ENCODE measurements around the gene CHORDC1.

The CHORDC1 gene

DNA sequence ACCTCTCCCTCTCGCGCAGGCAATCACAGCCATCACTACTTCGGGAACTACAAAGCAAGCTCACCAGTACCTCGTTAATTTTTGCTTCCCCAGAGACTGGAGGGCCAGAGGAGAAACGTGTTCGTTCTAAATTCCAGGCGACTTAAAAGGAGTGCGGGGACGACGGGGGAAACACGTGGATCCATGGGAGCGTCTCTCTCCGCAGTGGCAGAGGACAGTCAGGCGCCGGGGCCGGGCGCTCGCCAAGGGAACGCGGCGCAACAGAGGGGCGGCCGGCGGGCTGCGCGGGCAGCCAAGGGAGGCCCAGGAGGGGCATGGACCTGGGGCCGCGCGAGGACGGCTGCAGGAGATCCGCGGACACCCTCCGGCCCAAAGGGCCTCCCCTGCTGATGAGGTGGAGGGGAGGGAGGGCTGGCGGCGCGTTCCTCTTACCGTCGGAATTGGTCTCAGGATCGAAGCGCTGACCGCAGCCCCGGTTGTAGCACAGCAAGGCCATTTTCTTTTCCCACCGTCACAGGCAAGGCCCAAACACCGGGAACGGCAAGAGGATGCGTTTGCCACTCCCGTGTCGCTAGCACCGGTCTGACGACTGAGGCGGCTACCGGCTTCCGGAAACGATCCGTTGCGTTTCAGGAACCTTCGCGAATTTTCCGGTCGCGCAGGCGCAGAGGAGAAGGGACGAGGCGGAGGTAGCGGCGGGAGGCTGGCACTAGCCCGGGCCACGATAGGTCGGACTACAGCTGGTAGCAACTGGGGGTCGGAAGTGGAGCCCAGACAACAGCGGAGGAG, at the start of gene CHORDC1:
Gene CHORDC1 (minus strand): TSS at position 591 of the 789 bp plus-strand sequence. CDS start 95 bp downstream, at position 496.
- DNase-seq = peak; percentile 95

DNA sequence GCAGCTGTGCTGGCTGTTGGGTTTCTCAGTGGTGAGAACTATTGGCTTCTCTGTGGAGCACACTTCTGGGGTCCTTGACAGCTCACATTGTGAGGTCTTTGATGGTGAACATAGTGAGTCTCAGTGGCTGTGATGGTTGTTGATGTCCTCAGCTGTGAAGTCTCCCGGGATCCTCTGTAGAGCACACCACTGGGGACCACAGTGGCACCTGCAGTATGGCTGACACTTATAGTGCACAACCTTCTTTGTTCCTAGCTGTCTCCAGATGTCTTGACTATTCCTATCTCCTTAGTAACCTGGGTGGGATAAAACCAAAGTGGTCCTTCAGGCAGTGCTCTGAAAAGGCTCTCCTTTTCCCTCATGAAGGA, 34.3 kb upstream of the CHORDC1 start:
- no peak for DNase-seq

DNA sequence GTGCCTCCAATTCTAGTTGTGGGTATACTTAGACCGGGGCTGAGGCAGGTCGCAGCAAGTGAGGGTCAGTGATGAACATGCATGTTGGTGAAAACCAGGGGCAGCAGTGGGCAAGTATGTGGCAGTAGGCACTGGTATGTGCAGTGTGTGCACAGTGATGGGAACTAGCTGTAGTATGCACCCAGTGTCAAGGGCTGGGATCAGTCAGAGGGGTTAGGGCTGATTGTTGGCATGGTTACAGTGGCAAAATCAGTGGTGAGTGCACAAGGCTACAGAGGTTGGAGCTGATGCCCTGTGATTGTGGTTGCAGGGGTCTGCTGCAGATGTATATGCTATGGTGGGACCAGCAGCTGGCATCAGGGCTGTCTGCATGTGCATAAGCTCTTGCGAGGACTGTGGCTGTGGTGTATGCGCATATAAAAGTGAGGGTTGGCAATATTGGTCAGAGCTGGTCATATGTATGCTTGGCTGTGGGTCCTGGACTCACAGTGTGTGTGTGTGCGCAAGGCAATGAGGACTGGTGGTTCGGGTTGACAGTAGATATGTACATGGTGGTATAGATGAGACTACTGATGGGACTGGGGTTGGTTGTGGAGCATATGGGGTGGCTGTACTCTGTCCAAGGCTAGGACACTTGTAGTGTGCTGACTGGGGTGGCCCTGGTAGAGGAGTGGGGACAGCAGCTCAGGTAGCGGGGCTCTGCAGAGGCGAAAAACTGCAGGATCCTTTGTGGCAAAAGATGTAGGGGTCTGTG, 33.7 kb upstream of the CHORDC1 start:
- no peak for DNase-seq

DNA sequence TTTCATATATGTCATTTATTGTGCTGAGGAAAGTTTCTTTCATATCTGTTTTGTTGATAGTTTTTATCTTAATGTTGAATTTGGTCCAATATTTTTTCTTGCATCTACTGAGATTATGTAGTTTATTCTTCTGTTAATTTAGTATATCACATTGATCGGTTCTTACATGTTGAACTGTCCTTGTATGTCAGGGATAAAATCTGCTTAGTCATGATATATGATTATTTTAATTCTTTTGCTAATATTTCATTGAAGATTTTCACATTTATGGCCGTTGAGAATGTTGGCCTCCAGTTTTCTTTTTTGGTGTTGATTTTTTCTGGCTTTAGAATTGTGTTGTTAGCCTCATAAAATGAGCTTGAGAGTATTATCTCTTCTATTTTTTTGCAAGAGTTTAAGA, 31.2 kb upstream of the CHORDC1 start:
- no peak for DNase-seq

DNA sequence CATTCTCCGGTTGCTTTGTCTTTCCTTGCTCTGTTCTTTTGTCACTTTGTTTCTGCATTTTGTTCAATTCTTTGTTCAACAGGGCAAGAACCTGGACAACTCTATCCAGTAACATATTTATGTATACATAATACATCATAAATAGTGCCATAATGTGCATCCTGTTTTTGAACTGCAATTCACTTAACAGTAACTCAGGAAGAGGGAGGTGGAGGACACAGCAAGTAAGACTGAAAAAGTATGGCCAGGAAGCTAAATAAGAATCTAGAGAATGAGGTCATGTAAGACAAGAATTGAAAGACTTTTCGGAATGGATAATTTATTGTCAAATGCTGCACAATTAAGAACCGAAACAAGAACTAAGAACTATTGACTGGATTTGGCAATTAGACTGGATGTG, 29.2 kb upstream of the CHORDC1 start:
- peak; percentile 75 for DNase-seq

DNA sequence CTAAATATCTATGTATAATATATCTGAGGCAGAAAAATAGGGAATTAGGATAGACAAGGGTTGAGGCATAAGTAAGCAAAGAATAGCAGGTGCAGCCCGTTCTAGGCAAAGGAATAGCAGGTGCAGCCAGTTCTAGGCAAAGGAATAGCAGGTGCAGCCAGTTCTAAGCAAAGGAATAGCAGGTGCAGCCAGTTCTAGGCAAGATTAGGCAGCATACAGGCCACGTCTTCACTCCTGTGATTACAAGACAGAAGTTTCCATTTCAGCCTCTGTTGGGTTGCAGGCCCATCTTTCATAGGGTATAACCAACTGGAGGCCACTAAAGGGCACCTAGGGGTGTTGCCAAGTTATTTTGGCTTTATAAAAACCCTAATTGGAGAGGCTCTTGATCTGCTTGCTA, 28.8 kb upstream of the CHORDC1 start:
- peak; percentile 98 for DNase-seq

DNA sequence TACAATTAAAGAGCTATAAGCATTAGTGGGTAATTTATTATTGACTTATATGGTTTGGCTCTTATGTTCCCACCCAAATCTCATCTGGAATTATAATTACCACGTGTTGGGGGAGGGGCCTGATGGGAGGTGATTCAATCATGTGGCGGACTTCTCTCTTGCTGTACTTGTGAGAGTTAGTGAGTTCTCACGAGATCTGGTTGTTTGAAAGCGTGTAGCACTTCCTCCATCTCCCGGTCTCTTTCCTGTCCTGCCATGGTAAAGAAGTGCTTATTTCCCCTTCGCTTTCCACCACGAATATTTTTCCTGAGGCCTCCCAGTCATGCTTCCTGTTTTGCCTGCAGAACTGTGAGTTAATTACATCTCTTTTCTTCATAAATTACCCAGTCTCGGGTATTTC, 28.1 kb upstream of the CHORDC1 start:
- peak; percentile 75 for DNase-seq

DNA sequence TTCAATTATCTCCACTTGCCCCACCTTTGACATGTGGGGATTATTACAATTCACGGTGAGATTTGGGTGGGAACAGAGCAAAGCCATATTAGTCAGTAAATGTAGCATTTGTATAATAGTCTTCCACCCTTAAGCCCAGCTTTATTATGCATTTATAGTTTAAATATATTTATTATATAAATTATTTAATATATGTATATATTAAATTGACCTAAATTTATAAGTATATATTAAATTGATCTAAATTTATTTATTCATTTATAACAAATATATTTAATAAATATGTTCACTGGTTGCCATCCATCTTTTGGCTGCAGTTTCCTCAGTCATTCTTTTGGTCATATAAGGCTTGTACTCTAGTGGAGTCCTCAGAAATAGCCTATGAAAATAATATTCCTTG, 23.6 kb upstream of the CHORDC1 start:
- no peak for DNase-seq

DNA sequence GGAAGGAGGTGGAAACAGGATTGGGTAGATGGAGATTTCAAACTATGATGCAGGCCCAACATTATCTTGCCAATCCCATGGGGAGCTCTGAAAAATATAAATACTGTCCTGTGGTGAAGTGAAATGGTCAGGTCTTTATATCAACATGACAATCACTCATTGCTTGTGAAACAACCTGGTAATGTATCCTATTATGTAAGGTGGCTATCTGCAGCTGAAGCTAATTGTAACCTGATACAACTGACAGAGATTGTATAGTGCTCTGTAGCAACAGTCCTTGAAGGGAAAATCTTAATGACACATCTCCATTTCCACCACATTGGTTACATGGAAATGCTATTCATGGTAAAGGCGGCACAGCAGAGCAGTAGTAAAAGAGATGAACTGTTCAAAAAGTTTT, 20.7 kb upstream of the CHORDC1 start:
- peak; percentile 73 for DNase-seq

DNA sequence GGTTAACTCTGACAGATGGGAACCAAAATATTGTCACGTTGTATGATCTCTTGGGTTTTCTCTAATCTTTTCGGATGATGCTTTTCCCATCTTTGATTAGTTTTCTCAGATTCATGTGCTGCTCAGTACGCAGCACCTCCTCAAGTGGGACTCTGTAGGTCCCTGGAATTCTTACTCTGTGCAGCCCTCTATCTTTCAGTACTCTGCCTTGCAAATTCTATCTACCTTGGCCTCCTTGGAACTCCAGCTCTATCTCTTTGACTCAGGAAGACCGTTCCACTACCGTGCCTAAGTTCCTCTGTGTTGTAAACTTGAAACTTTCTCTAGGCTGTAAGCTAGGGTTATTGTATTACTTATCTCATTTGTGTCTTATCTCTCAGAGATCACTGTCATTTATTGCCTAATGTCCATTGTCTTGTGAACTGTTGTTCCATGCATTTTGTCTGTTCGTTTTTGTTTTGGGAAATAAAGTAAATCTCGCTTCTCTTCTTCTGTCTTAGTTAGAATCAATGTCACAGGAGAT, 20.1 kb upstream of the CHORDC1 start:
- no peak for DNase-seq

DNA sequence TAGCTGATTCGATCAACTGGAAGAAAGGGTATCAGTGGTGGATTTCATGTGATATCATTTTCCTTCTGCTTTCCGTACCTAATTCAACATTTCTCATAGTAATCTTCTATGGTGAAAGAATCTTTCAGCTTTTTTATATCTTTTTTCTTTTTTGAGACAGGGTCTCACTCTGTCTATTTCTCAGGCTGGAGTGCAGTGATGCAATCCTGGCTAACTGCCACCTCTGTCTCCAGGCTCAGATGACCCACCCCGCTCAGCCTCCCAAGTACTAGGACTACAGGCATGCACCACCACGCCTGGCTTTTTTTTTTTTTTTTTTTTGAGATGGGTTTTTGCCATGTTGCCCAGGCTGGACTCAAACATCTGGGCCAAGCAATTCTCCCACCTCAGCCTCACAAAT, 18.6 kb upstream of the CHORDC1 start:
- peak; percentile 82 for DNase-seq

DNA sequence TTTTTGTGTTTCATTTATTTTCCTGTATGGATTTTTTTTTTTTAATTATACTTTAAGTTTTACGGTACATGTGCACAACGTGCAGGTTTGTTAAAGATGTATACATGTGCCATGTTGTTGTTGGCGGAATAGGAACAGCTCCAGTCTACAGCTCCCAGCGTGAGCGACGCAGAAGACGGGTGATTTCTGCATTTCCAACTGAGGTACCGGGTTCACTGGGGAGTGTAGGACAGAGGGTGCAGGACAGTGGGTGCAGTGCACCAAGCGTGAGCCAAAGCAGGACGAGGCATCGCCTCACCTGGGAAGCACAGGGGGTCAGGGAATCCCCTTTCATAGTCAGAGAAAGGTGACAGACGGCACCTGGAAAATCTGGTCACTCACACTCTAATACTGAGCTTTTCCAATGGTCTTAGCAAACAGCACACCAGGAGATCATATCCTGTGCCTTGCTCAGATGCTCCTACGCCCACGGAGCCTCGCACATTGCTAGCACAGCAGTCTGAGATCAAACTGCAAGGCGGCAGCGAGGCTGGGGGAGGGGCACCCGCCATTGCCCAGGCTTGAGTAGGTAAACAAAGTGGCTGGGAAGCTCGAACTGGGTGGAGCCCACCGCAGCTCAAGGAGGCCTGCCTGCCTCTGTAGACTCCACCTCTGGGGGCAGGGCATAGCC, 17.3 kb upstream of the CHORDC1 start:
- peak; percentile 69 for DNase-seq

DNA sequence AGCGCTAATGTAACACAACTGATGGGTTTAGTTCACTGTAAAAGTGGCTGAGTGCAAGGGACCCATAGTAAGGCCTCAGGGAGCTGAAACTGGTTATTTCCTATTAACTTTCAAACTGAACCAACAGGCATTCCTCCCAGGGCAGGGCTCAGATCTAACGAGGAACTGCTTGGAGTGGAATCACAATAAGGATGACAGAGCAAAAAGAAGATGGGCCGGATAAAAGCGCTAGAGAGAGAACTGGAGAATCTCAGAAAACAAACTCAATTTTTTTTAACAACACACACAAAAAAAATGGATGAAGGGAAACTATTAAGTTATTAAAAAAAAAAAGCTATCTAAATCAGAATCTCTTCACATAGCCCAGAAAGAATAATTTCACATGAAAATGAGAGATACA, 14.2 kb upstream of the CHORDC1 start:
- no peak for DNase-seq

DNA sequence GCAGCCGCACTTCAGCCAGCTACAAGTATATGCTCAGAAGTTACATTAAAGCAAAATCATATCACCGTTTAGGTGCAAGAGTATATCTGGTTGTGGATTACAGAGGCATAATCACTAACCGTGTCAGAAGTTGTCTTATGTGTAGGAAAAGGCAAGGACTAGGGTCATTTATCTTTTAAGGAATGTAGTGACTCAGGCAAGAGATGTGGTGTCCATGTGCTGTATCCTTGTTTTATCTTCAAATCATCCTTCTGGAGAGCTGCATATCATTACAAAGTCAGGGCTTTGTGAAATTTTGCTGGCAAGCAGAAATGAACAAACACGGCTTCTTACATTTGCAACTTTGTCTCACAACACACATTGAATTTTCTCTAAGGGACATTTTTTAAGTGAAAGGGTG, 12.7 kb upstream of the CHORDC1 start:
- no peak for DNase-seq

DNA sequence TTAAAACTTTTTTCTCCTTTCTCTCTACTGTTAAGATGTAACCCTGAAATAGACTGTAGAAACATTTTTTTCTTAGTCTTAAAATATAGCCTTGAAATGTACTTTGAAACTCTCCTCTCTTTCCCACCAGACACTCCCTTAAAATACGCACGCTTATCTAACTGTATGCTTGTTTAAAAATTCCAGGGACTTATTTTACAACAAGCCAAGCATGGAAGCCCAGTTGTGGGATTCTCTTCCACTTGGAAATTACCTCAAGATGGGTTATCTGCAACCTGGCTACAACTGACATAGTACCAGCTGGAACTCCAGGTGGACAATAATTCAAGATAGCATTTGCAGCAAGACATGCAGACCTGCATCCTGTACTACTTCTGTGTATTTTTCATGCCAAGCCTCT, 12.1 kb upstream of the CHORDC1 start:
- DNase-seq = no peak

DNA sequence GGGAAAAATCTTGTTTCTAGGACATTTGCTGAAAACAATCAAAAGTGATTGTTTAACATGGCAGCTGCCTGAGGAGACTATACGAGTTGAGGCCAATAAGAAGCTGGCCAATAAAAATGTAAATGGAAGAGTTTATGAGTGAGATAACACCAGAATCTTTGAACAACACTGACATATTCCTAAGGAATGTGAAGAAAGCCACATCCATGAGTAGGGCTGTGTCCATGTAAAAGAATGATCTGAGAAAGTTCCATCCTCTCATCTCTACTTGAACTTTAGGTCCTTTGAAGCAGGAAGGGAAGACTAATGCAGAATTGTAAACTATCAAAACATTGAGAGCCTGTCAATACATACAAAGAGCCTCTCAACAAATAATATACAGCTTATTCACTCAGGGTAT, 6.9 kb upstream of the CHORDC1 start:
- DNase-seq = no peak

DNA sequence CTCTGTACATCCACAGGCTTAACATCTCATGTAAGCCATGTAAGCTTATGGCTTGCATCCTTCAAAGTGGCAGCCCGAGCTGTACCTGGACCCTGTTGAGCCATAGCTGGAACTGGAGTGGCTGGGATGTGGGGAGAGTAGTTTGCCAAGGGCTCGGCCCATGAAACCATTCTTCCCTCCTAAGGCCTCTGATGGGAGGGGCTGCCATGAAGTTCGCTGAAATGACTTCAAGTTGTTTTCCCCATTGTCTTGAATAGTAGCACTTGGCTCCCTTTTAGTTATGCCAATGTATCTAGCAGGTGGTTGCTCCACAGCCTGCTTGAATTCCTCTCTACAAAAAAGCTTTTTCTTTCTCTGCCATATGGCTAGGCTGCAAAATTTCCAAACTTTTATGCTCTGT, 5.2 kb upstream of the CHORDC1 start:
- no peak for DNase-seq

DNA sequence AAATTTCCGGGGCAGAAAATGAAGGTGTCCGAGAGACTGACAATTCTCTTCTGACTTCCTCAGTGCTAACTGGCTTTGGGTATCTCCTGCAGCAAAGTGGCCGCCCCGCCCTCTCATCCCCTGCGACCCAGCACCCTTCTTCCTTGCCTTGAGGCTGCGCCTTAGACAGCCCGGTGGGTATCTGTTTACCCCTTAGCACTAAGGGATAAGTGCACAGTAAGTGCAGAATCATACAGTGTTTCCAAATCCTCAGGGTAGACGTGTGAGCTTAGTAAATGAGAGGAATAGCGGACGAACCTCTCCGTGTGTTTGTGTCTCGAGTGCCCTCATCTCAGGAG, 368 bp upstream of the CHORDC1 start:
- no peak for DNase-seq

DNA sequence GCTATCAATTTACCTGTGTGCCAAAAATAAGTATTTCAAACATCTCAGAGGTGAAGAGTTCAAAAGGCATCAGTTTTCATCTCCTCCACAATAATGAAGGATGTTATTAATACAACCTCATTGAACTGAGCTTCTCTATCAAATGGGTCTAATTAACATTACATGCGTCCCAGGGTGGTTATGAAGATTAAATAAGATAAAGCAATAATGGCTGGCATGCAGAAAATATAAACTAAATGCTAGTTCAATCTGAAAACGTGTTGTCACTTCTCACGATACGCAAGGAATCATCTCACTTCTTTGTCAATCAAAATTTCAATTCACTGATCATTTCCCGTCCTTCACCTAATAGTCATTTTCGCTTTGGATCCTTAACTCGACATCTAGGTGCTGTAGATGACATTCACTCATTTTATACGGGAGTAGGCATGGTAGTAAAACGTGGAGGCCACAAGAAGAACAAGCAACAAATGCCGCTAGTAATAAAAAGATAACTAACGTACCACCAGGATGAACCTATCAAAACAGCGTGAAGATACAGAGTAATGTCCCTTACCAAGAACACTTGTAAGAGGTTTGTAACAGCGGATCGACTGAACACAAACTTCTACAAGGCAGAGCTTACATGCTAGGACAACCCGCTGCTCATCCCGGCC, 918 bp downstream of the CHORDC1 start:
- no peak for DNase-seq

DNA sequence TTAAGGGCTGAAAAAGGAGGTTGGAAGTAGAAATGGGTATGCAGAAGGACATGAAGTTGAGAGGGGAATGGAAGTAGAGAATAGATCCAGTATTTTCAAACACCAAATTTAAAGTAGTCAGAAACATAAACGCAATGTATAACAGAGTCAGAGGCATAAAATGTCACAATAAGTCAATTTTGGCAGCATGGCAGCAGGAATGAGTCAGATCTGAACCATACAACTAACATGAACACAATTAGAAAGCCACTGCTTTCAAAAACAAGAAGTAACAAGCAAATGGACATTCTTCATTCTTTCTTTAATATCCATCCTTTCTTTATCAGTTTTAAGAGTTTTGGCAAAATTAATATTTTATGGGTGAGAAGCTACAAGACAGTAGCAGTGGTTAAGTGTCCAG, 2.5 kb downstream of the CHORDC1 start:
- DNase-seq = no peak

DNA sequence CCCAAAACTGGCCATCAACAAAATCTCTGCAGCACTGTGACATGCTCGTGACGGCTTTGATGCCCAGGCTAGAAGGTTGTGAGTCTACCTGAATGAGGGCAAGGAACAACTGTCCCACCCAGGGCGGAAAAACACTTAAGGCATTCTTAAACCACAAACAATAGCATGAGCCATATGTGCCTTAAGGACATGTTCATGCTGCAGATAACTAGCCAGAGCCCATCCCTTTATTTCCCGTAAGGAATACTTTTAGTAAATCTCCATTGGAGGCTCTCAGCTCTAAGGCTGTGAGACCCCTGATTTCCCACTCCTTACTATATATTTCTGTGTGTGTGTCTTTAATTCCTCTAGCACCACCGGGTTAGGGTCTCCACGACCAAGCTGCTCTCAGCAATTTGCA, 3.4 kb downstream of the CHORDC1 start:
- DNase-seq = no peak

DNA sequence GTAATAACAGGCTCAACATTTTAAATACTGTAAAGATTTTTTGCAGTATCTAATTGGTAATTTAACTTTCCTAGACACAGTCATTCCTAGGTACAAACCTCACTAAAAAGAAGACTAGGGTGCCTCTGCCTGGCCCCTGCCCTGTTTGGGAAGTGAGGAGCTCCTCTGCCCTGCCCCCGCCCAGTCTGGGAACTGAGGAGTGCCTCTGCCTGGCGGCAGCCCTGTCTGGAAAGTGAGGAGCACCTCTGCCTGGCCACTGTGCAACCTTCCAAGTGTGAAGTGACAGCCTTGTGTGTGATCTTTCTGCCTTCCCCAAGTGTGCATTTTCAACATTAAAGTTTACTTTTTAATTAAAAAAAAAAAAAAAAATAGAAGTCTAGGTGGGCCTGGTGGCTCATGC, 4.2 kb downstream of the CHORDC1 start:
- DNase-seq = no peak

DNA sequence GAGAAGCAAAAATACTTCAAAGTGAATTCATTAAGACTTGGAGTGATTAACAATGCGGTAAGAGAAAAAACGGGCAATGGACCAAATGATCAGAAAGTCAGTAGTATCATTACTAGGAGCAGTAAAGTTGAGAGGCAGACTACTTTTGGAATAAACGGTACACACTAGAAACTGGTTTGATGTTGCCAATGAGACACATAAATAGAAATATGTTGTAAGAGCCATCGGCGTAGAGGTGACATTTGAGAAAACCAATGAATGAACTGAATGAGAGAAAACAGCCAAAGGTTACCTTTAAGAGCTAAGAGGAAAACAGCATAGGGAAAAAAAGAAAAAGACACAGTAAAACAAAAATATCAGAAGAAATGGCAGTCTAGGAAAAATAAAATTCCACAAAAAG, 6.2 kb downstream of the CHORDC1 start:
- DNase-seq = no peak

All from NCI-H774 (cell line).